Measurements from ENCODE around the gene LRRC32. TPM values are rescaled to one million over a fixed set of nuclear protein-coding genes. Genes with fewer than 3 reads are reported as not detected.

LRRC32 gene
- polyA plus RNA-seq, 3 donors, result 1.5 TPM; not detected in 2

DNA sequence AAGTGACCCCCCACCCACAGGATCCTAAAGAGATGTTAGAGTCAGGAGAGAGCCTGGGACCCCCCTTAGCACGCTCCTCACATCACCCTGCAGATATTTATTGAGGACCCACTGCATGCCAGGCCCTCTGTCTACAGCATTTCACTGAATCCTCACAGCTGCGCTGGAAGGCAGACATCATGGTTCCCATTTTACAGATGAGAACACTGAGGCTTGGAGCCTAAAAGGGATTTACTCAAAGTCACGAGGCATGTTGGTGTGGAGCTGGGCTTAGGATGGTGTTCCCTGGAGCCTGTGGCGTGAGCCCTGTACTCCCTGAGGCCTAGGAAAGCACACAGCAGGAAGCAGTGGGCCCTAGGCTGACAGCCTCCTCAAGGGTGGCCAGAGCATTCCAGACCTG lies 39.2 kb upstream of the LRRC32 start:
- Mint-ChIP-seq H3K36me3 (no peaks in the 10 kb centered on the region), H3K4me1 (peaks cover 2% of the 10 kb centered on the region), H3K9me3 (peaks cover 3 to 19% (median 13%) of the 10 kb centered on the region in 7 donors), H3K27ac (no peak overlapping the region), H3K27me3 (ENCODE audit: low read depth in 3 of 3) (peaks cover 0 to 7% (median 3%) of the 10 kb centered on the region in 3 donors), H3K4me3 (no peak overlapping the region)
- H3K4me1 ChIP-seq (ENCODE audit: control insufficient read depth in 1 of 2, insufficient read depth in 2 of 2, low read length in 2 of 2), result no peaks in the 10 kb centered on the region
- H3K9ac ChIP-seq (ENCODE audit: insufficient read depth, low read length, poor library complexity, severe bottlenecking), result no peak overlapping the region
- no peak for DNase-seq
- TF ChIP-seq, protein P1, sequence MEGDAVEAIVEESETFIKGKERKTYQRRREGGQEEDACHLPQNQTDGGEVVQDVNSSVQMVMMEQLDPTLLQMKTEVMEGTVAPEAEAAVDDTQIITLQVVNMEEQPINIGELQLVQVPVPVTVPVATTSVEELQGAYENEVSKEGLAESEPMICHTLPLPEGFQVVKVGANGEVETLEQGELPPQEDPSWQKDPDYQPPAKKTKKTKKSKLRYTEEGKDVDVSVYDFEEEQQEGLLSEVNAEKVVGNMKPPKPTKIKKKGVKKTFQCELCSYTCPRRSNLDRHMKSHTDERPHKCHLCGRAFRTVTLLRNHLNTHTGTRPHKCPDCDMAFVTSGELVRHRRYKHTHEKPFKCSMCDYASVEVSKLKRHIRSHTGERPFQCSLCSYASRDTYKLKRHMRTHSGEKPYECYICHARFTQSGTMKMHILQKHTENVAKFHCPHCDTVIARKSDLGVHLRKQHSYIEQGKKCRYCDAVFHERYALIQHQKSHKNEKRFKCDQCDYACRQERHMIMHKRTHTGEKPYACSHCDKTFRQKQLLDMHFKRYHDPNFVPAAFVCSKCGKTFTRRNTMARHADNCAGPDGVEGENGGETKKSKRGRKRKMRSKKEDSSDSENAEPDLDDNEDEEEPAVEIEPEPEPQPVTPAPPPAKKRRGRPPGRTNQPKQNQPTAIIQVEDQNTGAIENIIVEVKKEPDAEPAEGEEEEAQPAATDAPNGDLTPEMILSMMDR (IDR thresholded peaks at IDR 0.05), result no peak
- H3K79me2 ChIP-seq (ENCODE audit: insufficient read depth, low read length), result no peaks in the 10 kb centered on the region
- intact Hi-C loops (cut with micrococcal nuclease), result no loop called here
- no peaks in the 10 kb centered on the region for H4K20me1 ChIP-seq (ENCODE audit: insufficient read depth, low read length)
- 72% methylated on average over 4 of the region's 4 CpGs for WGBS (ENCODE audit: insufficient coverage)
- H3K27ac ChIP-seq (ENCODE audit: low read depth in 1 of 2, low read length in 2 of 2), result no peak overlapping the region
- H3K27me3 ChIP-seq (ENCODE audit: control insufficient read depth in 2 of 2, insufficient read depth in 2 of 2, low read length in 2 of 2), result no peaks in the 10 kb centered on the region
- no peak overlapping the region for H3K4me2 ChIP-seq (replicated peaks; ENCODE audit: extremely low read depth, low read length, poor library complexity, severe bottlenecking)
- H3K36me3 ChIP-seq (replicated peaks in 1 of 2; ENCODE audit: control insufficient read depth in 1 of 2, insufficient read depth in 2 of 2, low read length in 2 of 2), result no peaks in the 10 kb centered on the region
- peaks cover 6 to 19% of the 10 kb centered on the region in 2 donors for H3K9me3 ChIP-seq (replicated peaks in 1 of 2; ENCODE audit: control insufficient read depth in 1 of 2, insufficient read depth in 1 of 2, low read length in 2 of 2)
- no peak overlapping the region for H3K4me3 ChIP-seq (replicated peaks in 1 of 3; ENCODE audit: low read depth in 2 of 3, low read length in 3 of 3)
- H2AFZ ChIP-seq (ENCODE audit: insufficient read depth, low read depth, low read length, poor library complexity, severe bottlenecking), result no peak overlapping the region

DNA sequence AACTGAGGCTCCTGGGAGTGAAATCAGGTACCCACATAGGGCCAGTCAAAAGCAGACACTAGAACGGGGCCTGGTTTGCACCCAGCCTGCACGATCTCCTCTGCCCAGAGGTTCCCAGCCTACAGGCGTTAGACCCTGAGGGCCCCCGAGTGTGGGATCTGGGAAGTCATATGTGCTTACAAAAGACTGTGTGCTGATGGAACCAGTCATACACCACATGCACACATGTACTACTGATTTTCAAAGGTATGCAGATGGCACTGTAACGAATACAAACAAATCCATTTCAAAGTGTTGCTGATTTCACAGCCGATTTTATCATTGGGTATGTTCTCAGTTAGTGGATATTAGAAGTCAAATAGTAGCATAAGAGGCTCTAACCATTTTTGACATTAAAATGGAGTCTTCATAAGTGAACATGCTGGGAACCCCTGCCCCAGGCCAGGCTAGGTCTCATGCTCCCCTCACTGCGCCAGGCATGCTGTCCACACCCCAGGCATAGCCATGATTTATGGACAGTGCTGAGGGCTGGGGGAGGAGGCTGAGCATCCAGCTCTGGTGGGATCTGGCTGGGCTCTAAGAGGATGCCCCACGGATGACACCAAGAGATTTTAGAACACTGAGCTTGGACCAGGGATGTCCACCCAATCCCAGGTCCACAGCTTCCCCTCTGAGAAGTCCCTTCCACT lies 38.6 kb upstream of the LRRC32 start:
- Mint-ChIP-seq H3K27me3 (ENCODE audit: low read depth in 3 of 3) (peaks cover 0 to 6% (median 3%) of the 10 kb centered on the region in 3 donors), H3K4me3 (no peak overlapping the region), H3K4me1 (peaks cover 2% of the 10 kb centered on the region), H3K9me3 (peaks cover 4 to 24% (median 17%) of the 10 kb centered on the region in 7 donors), H3K27ac (no peak overlapping the region), H3K36me3 (no peaks in the 10 kb centered on the region)
- Histone ChIP-seq H3K36me3 (replicated peaks in 1 of 2; ENCODE audit: control insufficient read depth in 1 of 2, insufficient read depth in 2 of 2, low read length in 2 of 2) (no peaks in the 10 kb centered on the region), H3K4me2 (replicated peaks; ENCODE audit: extremely low read depth, low read length, poor library complexity, severe bottlenecking) (no peak overlapping the region), H3K79me2 (ENCODE audit: insufficient read depth, low read length) (no peaks in the 10 kb centered on the region), H3K4me1 (ENCODE audit: control insufficient read depth in 1 of 2, insufficient read depth in 2 of 2, low read length in 2 of 2) (no peaks in the 10 kb centered on the region), H3K27ac (ENCODE audit: low read depth in 1 of 2, low read length in 2 of 2) (no peak overlapping the region), H3K4me3 (replicated peaks in 1 of 3; ENCODE audit: low read depth in 2 of 3, low read length in 3 of 3) (no peak overlapping the region), H2AFZ (ENCODE audit: insufficient read depth, low read depth, low read length, poor library complexity, severe bottlenecking) (no peak overlapping the region), H3K9ac (ENCODE audit: insufficient read depth, low read length, poor library complexity, severe bottlenecking) (no peak overlapping the region), H4K20me1 (ENCODE audit: insufficient read depth, low read length) (no peaks in the 10 kb centered on the region), H3K9me3 (replicated peaks in 1 of 2; ENCODE audit: control insufficient read depth in 1 of 2, insufficient read depth in 1 of 2, low read length in 2 of 2) (peaks cover 6 to 22% of the 10 kb centered on the region in 2 donors), H3K27me3 (ENCODE audit: control insufficient read depth in 2 of 2, insufficient read depth in 2 of 2, low read length in 2 of 2) (no peaks in the 10 kb centered on the region)
- intact Hi-C loops (cut with micrococcal nuclease), result no loop called here
- TF ChIP-seq, protein P1 (IDR thresholded peaks at IDR 0.05), result no peak
- 82% methylated on average over 2 of the region's 8 CpGs for WGBS (ENCODE audit: insufficient coverage)
- no peak for DNase-seq

Measured in CD14-positive monocyte (primary cell).